Neural crest cell (in vitro differentiated cells): Measurements from ENCODE around the gene CHST11. TPM values are rescaled to one million over a fixed set of nuclear protein-coding genes. Genes with fewer than 3 reads are reported as not detected.

Source experiments
- DNase-seq: peaks from one replicate; pipeline ENCODE4 v3.0.0; 2021; ENCODE audit warnings: low read depth, mixed read lengths, low spot score
- H3K27ac Mint-ChIP-seq: one replicate; pipeline ENCODE4 v1.8.0; 2021; ENCODE audit warnings: mild to moderate bottlenecking, mixed read lengths; ENCODE audit not compliant: unreplicated experiment
- H3K27me3 Mint-ChIP-seq: 2 replicates; pipeline ENCODE4 v1.8.0; 2021; ENCODE audit warnings: low read depth, mild to moderate bottlenecking, mixed read lengths
- H3K36me3 Mint-ChIP-seq: 2 replicates; pipeline ENCODE4 v1.8.0; 2021; ENCODE audit warnings: low read depth, mild to moderate bottlenecking, mixed read lengths
- H3K4me1 Mint-ChIP-seq: 2 replicates; pipeline ENCODE4 v1.8.0; 2021; ENCODE audit warnings: mixed read lengths
- H3K4me3 Mint-ChIP-seq: one replicate; pipeline ENCODE4 v1.8.0; 2021; ENCODE audit warnings: mild to moderate bottlenecking, mixed read lengths
- H3K9me3 Mint-ChIP-seq: 2 replicates; pipeline ENCODE4 v1.8.0; 2021; ENCODE audit warnings: mixed read lengths
- total RNA-seq: library from RNA; stranded (reverse); gene quantifications from 2 replicates; pipeline ENCODE4 v1.2.1, GENCODE V29; 2021
- TF ChIP-seq, protein P1 (sequence below): fragments of 200-600 bp; sonication (generic); conservative IDR thresholded peaks from 2 replicates; pipeline ENCODE4 v1.5.0; 2021; ENCODE audit warnings: antibody characterized with exemption, mild to moderate bottlenecking

Gene CHST11
- total RNA-seq, 1 donor from 2014 or later = 10.0 TPM

DNA sequence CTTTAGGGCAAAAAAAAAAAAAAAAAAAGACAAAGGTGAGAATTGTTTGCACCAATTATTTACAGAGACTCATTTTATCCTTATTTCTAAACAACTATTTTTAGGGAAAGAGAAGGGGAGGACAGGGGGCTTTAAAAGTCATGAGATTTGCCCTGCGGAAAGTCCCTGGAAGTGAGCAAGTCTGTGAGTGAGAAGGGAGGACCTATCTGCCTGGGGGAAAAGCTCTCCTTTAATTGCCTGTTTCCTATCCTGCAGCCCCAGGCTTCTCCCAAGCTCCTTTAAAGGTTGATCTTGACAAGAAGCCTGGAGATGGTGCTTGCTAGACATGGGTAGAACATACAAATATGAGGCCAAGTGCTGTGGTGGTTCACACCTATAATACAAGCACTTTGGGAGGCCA lies 8.3 kb upstream of the CHST11 start:
- Mint-ChIP-seq H3K27me3 (peaks cover 15% of the 10 kb centered on the region), H3K27ac (no peak overlapping the region), H3K4me3 (no peak overlapping the region), H3K36me3 (no peaks in the 10 kb centered on the region), H3K9me3 (peaks cover 3% of the 10 kb centered on the region), H3K4me1 (peaks cover 4% of the 10 kb centered on the region)
- TF ChIP-seq, protein P1, sequence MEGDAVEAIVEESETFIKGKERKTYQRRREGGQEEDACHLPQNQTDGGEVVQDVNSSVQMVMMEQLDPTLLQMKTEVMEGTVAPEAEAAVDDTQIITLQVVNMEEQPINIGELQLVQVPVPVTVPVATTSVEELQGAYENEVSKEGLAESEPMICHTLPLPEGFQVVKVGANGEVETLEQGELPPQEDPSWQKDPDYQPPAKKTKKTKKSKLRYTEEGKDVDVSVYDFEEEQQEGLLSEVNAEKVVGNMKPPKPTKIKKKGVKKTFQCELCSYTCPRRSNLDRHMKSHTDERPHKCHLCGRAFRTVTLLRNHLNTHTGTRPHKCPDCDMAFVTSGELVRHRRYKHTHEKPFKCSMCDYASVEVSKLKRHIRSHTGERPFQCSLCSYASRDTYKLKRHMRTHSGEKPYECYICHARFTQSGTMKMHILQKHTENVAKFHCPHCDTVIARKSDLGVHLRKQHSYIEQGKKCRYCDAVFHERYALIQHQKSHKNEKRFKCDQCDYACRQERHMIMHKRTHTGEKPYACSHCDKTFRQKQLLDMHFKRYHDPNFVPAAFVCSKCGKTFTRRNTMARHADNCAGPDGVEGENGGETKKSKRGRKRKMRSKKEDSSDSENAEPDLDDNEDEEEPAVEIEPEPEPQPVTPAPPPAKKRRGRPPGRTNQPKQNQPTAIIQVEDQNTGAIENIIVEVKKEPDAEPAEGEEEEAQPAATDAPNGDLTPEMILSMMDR = no peak
- no peak for DNase-seq

GRCh38 chr12:104450700-104451099 lies 6.0 kb upstream of the CHST11 start:
- Mint-ChIP-seq H3K4me1 (peaks cover 16% of the 10 kb centered on the region), H3K27me3 (peaks cover 33% of the 10 kb centered on the region), H3K9me3 (peaks cover 3% of the 10 kb centered on the region), H3K27ac (no peak overlapping the region), H3K4me3 (no peak overlapping the region), H3K36me3 (no peaks in the 10 kb centered on the region)
- no peak for DNase-seq
- TF ChIP-seq, protein P1 = no peak

DNA sequence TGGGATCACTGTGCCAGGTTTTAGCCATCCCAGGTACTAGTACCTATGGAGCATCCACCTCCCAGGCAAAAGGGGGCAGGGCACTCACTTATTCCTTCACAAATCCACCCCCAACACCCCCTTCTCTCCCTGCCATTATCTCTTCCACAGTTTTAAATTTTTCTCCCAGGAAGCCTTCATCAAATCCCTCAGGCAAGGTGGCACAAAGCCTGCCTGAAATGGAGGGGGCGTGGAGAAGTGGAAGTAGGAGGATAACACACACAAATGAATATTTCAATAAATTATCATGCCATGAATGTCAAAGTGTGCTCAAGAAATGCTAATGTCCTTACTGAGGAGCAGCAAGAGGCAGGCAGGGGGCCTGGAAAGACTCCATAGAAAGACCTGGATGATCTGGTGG lies 4.7 kb upstream of the CHST11 start:
- TF ChIP-seq, protein P1 = no peak
- no peak overlapping the region for H3K27ac Mint-ChIP-seq
- DNase-seq = no peak
- no peaks in the 10 kb centered on the region for H3K36me3 Mint-ChIP-seq
- H3K9me3 Mint-ChIP-seq = peaks cover 3% of the 10 kb centered on the region
- H3K4me3 Mint-ChIP-seq = peak overlapping the region; percentile 44
- H3K27me3 Mint-ChIP-seq = peaks cover 44% of the 10 kb centered on the region
- H3K4me1 Mint-ChIP-seq = peaks cover 27% of the 10 kb centered on the region

DNA sequence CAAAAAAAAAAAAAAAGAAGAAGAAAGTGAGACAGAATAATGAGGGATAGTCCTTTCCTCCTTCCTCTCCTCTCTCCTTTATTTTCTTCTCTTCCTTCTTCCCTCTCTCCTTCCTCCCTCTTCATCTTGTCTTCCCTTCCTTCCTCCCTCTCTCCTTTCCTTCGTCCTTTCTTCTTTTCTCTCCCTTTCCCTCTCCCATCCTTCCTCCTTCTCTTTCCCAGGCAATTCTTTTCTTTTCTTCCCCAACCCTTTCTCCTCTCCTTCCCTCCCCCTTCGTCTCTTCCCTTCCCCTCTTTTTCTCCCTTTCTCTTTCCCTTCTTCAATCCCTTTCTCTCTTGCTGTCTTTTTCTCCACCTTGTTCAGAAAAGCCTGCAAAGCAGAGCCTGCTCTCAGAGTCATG lies 3.6 kb upstream of the CHST11 start:
- TF ChIP-seq, protein P1 = no peak
- H3K4me1 Mint-ChIP-seq = peaks cover 27% of the 10 kb centered on the region
- no peak overlapping the region for H3K4me3 Mint-ChIP-seq
- no peak overlapping the region for H3K27ac Mint-ChIP-seq
- H3K9me3 Mint-ChIP-seq = peaks cover 3% of the 10 kb centered on the region
- H3K27me3 Mint-ChIP-seq = peaks cover 50% of the 10 kb centered on the region
- no peak for DNase-seq
- no peaks in the 10 kb centered on the region for H3K36me3 Mint-ChIP-seq

- Mint-ChIP-seq H3K4me1 (peaks cover 38% of the 10 kb centered on the region), H3K27ac (no peak overlapping the region), H3K36me3 (no peaks in the 10 kb centered on the region), H3K4me3 (peak overlapping the region; percentile 95), H3K27me3 (peaks cover 66% of the 10 kb centered on the region), H3K9me3 (peaks cover 3% of the 10 kb centered on the region)
- TF ChIP-seq, protein P1 = no peak
- DNase-seq = no peak
Observed at GRCh38 chr12:104454997-104455396, 1.8 kb upstream of the CHST11 start.
